Measurements from ENCODE around the gene ISYNA1.

ISYNA1 gene

GRCh38 chr19:18428787-18429674 is 8.9 kb downstream of the ISYNA1 start:
- DNase-seq (ENCODE audit: low read depth), result no peak
- H3K4me3 ChIP-seq (ENCODE audit: control insufficient read depth, low read depth, low read length), result peak overlapping the region; percentile 29

GRCh38 chr19:18428173-18428786 is 9.7 kb downstream of the ISYNA1 start:
- no peak overlapping the region for H3K4me3 ChIP-seq (ENCODE audit: control insufficient read depth, low read depth, low read length)
- no peak for TF ChIP-seq CTCF (IDR thresholded peaks at IDR 0.05; ENCODE audit: control insufficient read depth, insufficient read depth, low read depth, low read length, missing control alignments)
- DNase-seq (ENCODE audit: low read depth), result no peak

More at GRCh38 chr19:18428787-18429674, 8.9 kb downstream of the ISYNA1 start:
- TF ChIP-seq CTCF (IDR thresholded peaks at IDR 0.05; ENCODE audit: control insufficient read depth, insufficient read depth, low read depth, low read length, missing control alignments), result no peak

GRCh38 chr19:18427743-18428113 is 10.2 kb downstream of the ISYNA1 start:
- no peak for DNase-seq (ENCODE audit: low read depth)
- no peak for TF ChIP-seq CTCF (IDR thresholded peaks at IDR 0.05; ENCODE audit: control insufficient read depth, insufficient read depth, low read depth, low read length, missing control alignments)
- H3K4me3 ChIP-seq (ENCODE audit: control insufficient read depth, low read depth, low read length), result no peak overlapping the region

GRCh38 chr19:18427080-18427742 is 10.7 kb downstream of the ISYNA1 start:
- no peak for DNase-seq (ENCODE audit: low read depth)
- no peak overlapping the region for H3K4me3 ChIP-seq (ENCODE audit: control insufficient read depth, low read depth, low read length)
- TF ChIP-seq CTCF (IDR thresholded peaks at IDR 0.05; ENCODE audit: control insufficient read depth, insufficient read depth, low read depth, low read length, missing control alignments), result no peak

- no peak overlapping the region for H3K4me3 ChIP-seq (ENCODE audit: control insufficient read depth, low read depth, low read length)
- no peak for TF ChIP-seq CTCF (IDR thresholded peaks at IDR 0.05; ENCODE audit: control insufficient read depth, insufficient read depth, low read depth, low read length, missing control alignments)
- DNase-seq (ENCODE audit: low read depth), result no peak
Observed at GRCh38 chr19:18426416-18426767, 11.5 kb downstream of the ISYNA1 start.

GRCh38 chr19:18425515-18426415 is 12.2 kb downstream of the ISYNA1 start:
- peak; percentile 1 for TF ChIP-seq CTCF (IDR thresholded peaks at IDR 0.05; ENCODE audit: control insufficient read depth, insufficient read depth, low read depth, low read length, missing control alignments)
- DNase-seq (ENCODE audit: low read depth), result no peak
- no peak overlapping the region for H3K4me3 ChIP-seq (ENCODE audit: control insufficient read depth, low read depth, low read length)
